Measurements from ENCODE around the gene SORD.
A peak's percentile ranks its signal among the peaks of the same experiment; 100 is the strongest.

Gene SORD

GRCh38 chr15:45118131-45118588 is 95.2 kb downstream of the SORD start:
- DNase-seq = peak; percentile 89

DNA sequence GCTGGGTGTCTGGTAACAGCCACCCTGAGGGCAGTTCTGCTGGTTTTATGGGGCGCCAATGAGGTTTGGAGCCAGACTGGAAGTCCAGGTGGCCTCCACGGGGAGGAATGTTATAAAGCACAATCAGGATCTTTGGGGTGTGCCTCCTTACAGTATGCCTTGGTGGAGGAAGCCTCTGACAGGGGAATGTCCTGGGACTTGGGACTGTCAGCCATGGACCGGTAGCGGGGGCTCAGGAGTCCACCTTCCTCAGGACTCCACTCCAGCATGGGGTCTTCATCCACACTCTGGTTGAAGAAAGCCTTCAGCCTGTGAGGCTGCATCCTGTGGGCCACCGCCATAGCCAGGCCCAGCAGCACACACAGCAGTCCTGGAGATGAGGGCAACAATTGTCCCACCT is 96.0 kb downstream of the SORD start:
- no peak for DNase-seq

DNA sequence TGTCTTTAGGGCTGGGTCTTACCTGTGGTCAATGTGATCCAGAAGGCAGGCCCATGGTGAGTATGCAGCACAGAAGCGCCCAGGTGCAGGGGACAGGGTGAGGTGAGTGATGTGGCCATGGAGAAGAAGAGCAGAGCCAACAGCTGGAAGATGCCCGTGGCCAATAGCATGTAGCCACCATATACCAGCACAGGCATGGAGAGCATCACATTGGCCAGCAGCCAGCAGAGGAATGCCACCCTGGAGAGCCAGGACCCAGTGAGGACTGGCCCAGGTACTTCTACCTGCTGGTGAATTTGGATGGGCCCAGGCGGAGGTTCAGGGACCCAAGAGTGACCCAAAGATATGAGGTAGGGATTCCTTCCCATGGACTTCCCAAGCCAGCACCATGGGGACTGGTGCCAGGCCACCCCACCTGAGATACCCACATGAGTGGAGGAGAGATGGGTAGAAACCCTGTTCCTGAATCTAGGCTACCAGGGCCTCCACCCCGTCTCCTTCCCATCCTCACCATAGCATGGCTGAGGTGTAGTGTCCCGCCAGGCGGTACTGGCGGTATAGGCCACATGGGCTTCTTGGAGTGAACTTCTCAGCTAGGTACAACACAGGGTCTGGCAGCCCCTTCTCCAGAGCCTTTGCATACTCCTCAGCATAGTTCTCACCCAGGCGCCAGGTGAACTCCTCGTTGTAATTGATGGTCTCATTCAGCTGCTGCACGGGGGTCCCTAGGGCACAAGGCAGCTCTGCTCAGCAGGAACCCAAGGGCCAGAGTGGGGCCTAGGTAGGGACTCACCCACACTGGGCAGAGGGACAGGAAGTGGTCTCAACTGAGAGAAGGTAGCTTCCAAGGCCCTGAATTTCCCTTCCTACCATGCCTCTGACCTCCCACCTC is 97.3 kb downstream of the SORD start:
- no peak for DNase-seq

DNA sequence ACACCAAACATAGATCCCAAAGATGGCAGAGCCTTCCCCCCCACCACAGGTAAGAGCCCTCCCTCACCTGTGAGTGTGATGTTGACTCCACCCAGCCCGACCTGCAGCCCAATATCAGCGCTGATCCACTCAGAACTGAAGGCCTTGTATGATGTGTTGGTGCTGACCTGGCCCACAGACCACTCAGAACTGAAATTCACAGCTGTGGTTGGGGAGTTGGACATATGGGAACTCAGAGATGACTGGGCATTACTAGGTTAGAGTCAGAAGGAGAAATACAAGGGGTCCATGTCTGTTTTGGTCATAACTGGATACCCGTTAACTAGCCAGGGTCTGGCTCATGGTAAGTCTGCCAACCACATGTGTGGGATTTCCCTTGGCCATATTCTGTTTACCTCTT is 98.0 kb downstream of the SORD start:
- DNase-seq = no peak

GRCh38 chr15:45121706-45122417 is 98.9 kb downstream of the SORD start:
- DNase-seq = peak; percentile 84

DNA sequence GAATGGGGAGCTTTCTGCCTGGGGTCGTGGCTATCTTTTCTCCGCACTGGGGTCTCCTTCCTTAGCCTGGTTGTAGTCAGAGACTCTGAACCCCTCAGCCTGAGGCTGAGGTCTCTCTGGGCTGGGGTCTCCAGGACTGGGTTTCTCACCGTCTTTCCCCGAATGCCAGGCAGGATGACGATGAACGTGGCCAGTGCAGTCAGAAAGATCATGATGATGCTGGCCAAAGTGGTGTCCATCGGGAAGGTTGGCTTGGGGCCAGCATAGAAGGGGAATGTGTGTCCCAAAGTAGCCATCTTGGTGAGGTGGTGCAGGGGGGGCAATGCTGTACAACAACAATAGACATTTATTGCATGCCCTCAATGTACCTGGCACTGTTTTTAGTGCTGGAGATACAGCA is 99.7 kb downstream of the SORD start:
- DNase-seq = no peak

- DNase-seq = no peak
These were observed 100.4 kb downstream of the SORD start for GRCh38 chr15:45123397-45123796.

DNA sequence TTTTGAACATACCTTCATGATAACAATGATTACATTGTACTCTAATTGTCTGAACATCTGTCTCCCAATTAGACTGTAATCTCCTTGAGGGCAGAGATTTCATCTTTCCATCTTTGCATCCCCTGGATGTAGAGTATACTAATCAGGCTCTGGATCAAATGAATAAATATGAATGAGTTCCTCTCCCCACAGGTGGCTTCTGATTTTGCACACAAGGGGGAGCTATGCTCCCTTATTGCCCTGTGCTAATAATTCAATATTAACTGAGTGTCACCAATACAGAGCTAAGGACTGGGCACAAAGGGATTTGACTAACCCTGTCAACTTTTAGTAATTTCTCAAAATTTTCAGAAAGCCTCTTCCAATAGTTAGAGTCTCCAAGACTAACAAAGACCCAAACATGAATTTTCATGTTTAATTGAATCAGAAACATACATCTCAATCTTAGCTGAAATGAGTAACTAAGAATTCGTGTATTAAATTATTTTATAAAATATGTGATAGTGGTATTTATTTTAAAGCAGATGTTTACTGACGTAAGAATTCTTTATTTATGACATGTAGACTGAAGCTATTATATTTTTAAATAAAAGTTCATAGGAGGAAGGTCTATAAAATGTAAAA is 103.7 kb downstream of the SORD start:
- DNase-seq = peak; percentile 25

Measured in kidney glomerular epithelial cell (primary cell).